GM23338 (cell line): Measurements from ENCODE around the gene NECTIN1.

Source experiments
- CREB1 ChIP-seq: fragments of 250-450 bp; sonication (Bioruptor Pico); IDR thresholded peaks from 2 replicates; pipeline ENCODE4 v1.5.0; 2020; ENCODE audit warnings: low read depth, mild to moderate bottlenecking, moderate library complexity
- CTCF ChIP-seq, 2 experiments: fragments of 200-600 bp in 1 of 2; sonication (generic) in 1 of 2; conservative IDR thresholded peaks; 2 replicates each; pipeline versions ENCODE4 v1.5.1 to v1.6.1; 2016 to 2017; ENCODE audit warnings: antibody characterized with exemption in 2 of 2, low read depth in 2 of 2, mild to moderate bottlenecking in 2 of 2, moderate library complexity in 1 of 2
- ETS1 ChIP-seq: IDR thresholded peaks from 2 replicates; pipeline ENCODE4 v1.6.1; 2016; ENCODE audit warnings: antibody characterized with exemption
- EZH2 ChIP-seq: fragments of 200-600 bp; sonication (generic); IDR thresholded peaks from one replicate; pipeline ENCODE4 v1.8.0; 2017; ENCODE audit warnings: antibody characterized with exemption, mild to moderate bottlenecking, low read depth; ENCODE audit not compliant: unreplicated experiment
- EZH2phosphoT487 ChIP-seq: fragments of 200-600 bp; sonication (generic); IDR thresholded peaks from one replicate; pipeline ENCODE4 v1.8.1; 2018; ENCODE audit warnings: antibody characterized with exemption; ENCODE audit not compliant: unreplicated experiment
- JUNB ChIP-seq: IDR thresholded peaks from one replicate; pipeline ENCODE4 v1.6.1; 2016; ENCODE audit warnings: antibody characterized with exemption; ENCODE audit not compliant: unreplicated experiment
- NANOG ChIP-seq: IDR thresholded peaks from 2 replicates; pipeline ENCODE4 v1.6.1; 2016; ENCODE audit warnings: antibody characterized with exemption, borderline replicate concordance
- POLR2AphosphoS5 ChIP-seq: IDR thresholded peaks from 2 replicates; pipeline ENCODE4 v1.6.1; 2016; ENCODE audit warnings: antibody characterized with exemption, low read depth
- REST ChIP-seq: IDR thresholded peaks from one replicate; pipeline ENCODE4 v1.6.1; 2018; ENCODE audit warnings: antibody characterized with exemption; ENCODE audit not compliant: unreplicated experiment
- ZNF114 ChIP-seq: fragments of 250-450 bp; sonication (Bioruptor Pico); IDR thresholded peaks from 2 replicates; pipeline ENCODE4 v1.5.0; 2020; ENCODE audit warnings: mild to moderate bottlenecking, moderate library complexity

GRCh38 chr11:119745776-119746535 is 17.0 kb upstream of the NECTIN1 start:
- TF ChIP-seq JUNB (no peak), REST (no peak), CTCF (conservative IDR thresholded peaks at IDR 0.05; ENCODE audit: low read depth in 2 of 2) (no peak), EZH2 (no peak), POLR2AphosphoS5 (no peak), EZH2phosphoT487 (no peak), NANOG (no peak), ETS1 (no peak), CREB1 (CRISPR knock-in tag) (no peak), ZNF114 (CRISPR knock-in tag) (no peak)
